IMR-90 (cell line): ENCODE measurements around the gene SYCE3. TPM values are rescaled to one million over a fixed set of nuclear protein-coding genes. Genes with fewer than 3 reads are reported as not detected.

Source experiments
- ATAC-seq: fragments of 200-7000 bp; cut with Tn5 transposase; 2 replicates; pipeline ENCODE4 v1.9.1; 2020; ENCODE audit warnings: low read depth, mild to moderate bottlenecking, moderate library complexity
- BruUV-seq: library from RNA; stranded (reverse); fragments of 400-500 nt; replicated peaks from 2 replicates; lab custom pipeline; 2021; lab: Mats Ljungman, UMichigan
- CTCF ChIA-PET: fragments of 300-600 bp; formaldehyde crosslinking; extraction: SDS; loops from one replicate; lab custom pipeline; 2021; ENCODE audit warnings: antibody characterized with exemption; lab: Yijun Ruan, JAX
- POLR2A ChIA-PET: fragments of 300-600 bp; sonication (Branson Sonifier 250); formaldehyde crosslinking; loops from one replicate; lab custom pipeline; 2022; ENCODE audit warnings: antibody characterized with exemption; ENCODE audit not compliant: unreplicated experiment; lab: Charles Lee
- DNase-seq: peaks from one replicate; pipeline ENCODE4 v3.0.0; 2013
- H2AFZ ChIP-seq: replicated peaks from 2 replicates; pipeline ENCODE3; 2013; ENCODE audit warnings: low read length, mild to moderate bottlenecking; ENCODE audit not compliant: poor library complexity
- H2AK5ac ChIP-seq: 2 replicates; pipeline ENCODE4 v1.6.1; 2013; ENCODE audit warnings: low read depth, low read length, inconsistent platforms
- H2AK9ac ChIP-seq: replicated peaks from 2 replicates; pipeline ENCODE3; 2013; ENCODE audit warnings: mild to moderate bottlenecking, low read depth, low read length, moderate library complexity; ENCODE audit not compliant: poor library complexity
- H2BK120ac ChIP-seq: 2 replicates; pipeline ENCODE4 v1.6.1; 2013; ENCODE audit warnings: low read depth, low read length, inconsistent platforms
- H2BK15ac ChIP-seq: 3 replicates; pipeline ENCODE4 v1.6.1; 2013; ENCODE audit warnings: low read depth, low read length, inconsistent platforms
- H2BK20ac ChIP-seq: 2 replicates; pipeline ENCODE4 v1.6.1; 2013; ENCODE audit warnings: low read depth, mild to moderate bottlenecking, inconsistent platforms, low read length, moderate library complexity
- H2BK5ac ChIP-seq: 2 replicates; pipeline ENCODE4 v1.6.1; 2013; ENCODE audit warnings: mild to moderate bottlenecking, low read depth, low read length, inconsistent platforms; ENCODE audit not compliant: poor library complexity, severe bottlenecking
- H3K14ac ChIP-seq: replicated peaks from 2 replicates; pipeline ENCODE4 v1.6.1; 2013; ENCODE audit warnings: low read depth, low read length, inconsistent platforms
- H3K18ac ChIP-seq: 2 replicates; pipeline ENCODE4 v1.6.1; 2013; ENCODE audit warnings: low read depth, low read length, control low read depth
- H3K23ac ChIP-seq: 2 replicates; pipeline ENCODE4 v1.6.1; 2013; ENCODE audit warnings: low read depth, low read length, inconsistent platforms
- H3K27ac ChIP-seq: 2 replicates; pipeline ENCODE4 v1.5.1; 2013; ENCODE audit warnings: mild to moderate bottlenecking, control low read depth, low read length; ENCODE audit not compliant: insufficient read depth
- H3K27me3 ChIP-seq: 2 replicates; pipeline ENCODE4 v1.6.1; 2013; ENCODE audit warnings: low read length; ENCODE audit not compliant: control insufficient read depth, insufficient read depth
- H3K36me3 ChIP-seq: 2 replicates; pipeline ENCODE4 v1.6.1; 2013; ENCODE audit warnings: low read length, mixed read lengths; ENCODE audit not compliant: control insufficient read depth, insufficient read depth
- H3K4ac ChIP-seq: 2 replicates; pipeline ENCODE4 v1.6.1; 2013; ENCODE audit warnings: low read depth, low read length, inconsistent platforms
- H3K4me1 ChIP-seq: 2 replicates; pipeline ENCODE4 v1.6.1; 2013; ENCODE audit warnings: low read length, mixed read lengths; ENCODE audit not compliant: control insufficient read depth, insufficient read depth
- H3K4me2 ChIP-seq: 2 replicates; pipeline ENCODE4 v1.6.1; 2013; ENCODE audit warnings: low read depth, mild to moderate bottlenecking, control low read depth, low read length, moderate library complexity
- H3K4me3 ChIP-seq: 2 replicates; pipeline ENCODE4 v1.5.1; 2013; ENCODE audit warnings: low read depth, mild to moderate bottlenecking, control low read depth, low read length, moderate library complexity; ENCODE audit not compliant: insufficient read depth
- H3K56ac ChIP-seq: 2 replicates; pipeline ENCODE4 v1.6.1; 2013; ENCODE audit warnings: low read length, inconsistent platforms; ENCODE audit not compliant: insufficient read depth; ENCODE audit errors: extremely low read depth
- H3K79me1 ChIP-seq, 2 experiments: 2 replicates each; pipeline ENCODE4 v1.6.1; 2013; ENCODE audit warnings: low read length in 2 of 2, inconsistent platforms in 1 of 2, low read depth in 1 of 2
- H3K9ac ChIP-seq: 2 replicates; pipeline ENCODE4 v1.6.1; 2013; ENCODE audit warnings: low read depth, low read length, control low read depth
- H3K9me1 ChIP-seq: 2 replicates; pipeline ENCODE4 v1.6.1; 2013; ENCODE audit warnings: low read length, inconsistent platforms; ENCODE audit not compliant: insufficient read depth
- H3K9me3 ChIP-seq: 2 replicates; pipeline ENCODE4 v1.6.1; 2013; ENCODE audit warnings: low read length; ENCODE audit not compliant: control insufficient read depth, insufficient read depth
- H4K20me1 ChIP-seq: 2 replicates; pipeline ENCODE4 v1.6.1; 2013; ENCODE audit warnings: low read length, inconsistent platforms; ENCODE audit not compliant: insufficient read depth
- H4K5ac ChIP-seq: 2 replicates; pipeline ENCODE4 v1.6.1; 2013; ENCODE audit warnings: mild to moderate bottlenecking, low read depth, low read length, control low read depth
- H4K8ac ChIP-seq, 2 experiments: 2 replicates each; pipeline ENCODE4 v1.6.1; 2013; ENCODE audit warnings: low read depth in 2 of 2, low read length in 2 of 2, control low read depth in 1 of 2, inconsistent platforms in 1 of 2
- H4K91ac ChIP-seq: 2 replicates; pipeline ENCODE4 v1.6.1; 2013; ENCODE audit warnings: low read depth, low read length, inconsistent platforms; ENCODE audit not compliant: insufficient read depth
- BHLHE40 ChIP-seq: fragments of 150-350 bp; IDR thresholded peaks from 2 replicates; pipeline ENCODE4 v1.6.1; 2016; ENCODE audit warnings: mild to moderate bottlenecking, low read depth, low read length
- CHD1 ChIP-seq: IDR thresholded peaks from 2 replicates; pipeline ENCODE4 v1.6.1; 2012; ENCODE audit warnings: low read depth, low read length, improper control_type of control experiment
- FOS ChIP-seq: fragments of 150-350 bp; IDR thresholded peaks from 2 replicates; pipeline ENCODE4 v1.6.1; 2016; ENCODE audit warnings: low read depth, low read length
- MAFK ChIP-seq: IDR thresholded peaks from 2 replicates; pipeline ENCODE4 v1.6.1; 2012; ENCODE audit warnings: low read depth, low read length, improper control_type of control experiment
- MAZ ChIP-seq: IDR thresholded peaks from 2 replicates; pipeline ENCODE4 v1.6.1; 2012; ENCODE audit warnings: low read depth, mild to moderate bottlenecking, low read length, improper control_type of control experiment, moderate library complexity, borderline replicate concordance
- MXI1 ChIP-seq: IDR thresholded peaks from 2 replicates; pipeline ENCODE4 v1.6.1; 2012; ENCODE audit warnings: low read depth, mild to moderate bottlenecking, low read length, moderate library complexity, borderline replicate concordance
- NFE2L2 ChIP-seq: fragments of 150-350 bp; IDR thresholded peaks from 2 replicates; pipeline ENCODE4 v1.6.1; 2016; ENCODE audit warnings: low read depth, mild to moderate bottlenecking, low read length
- POLR2A ChIP-seq: IDR thresholded peaks from 2 replicates; pipeline ENCODE4 v1.6.1; 2012; ENCODE audit warnings: mild to moderate bottlenecking, low read depth, low read length
- RFX5 ChIP-seq: IDR thresholded peaks from 2 replicates; pipeline ENCODE4 v1.8.0; 2012; ENCODE audit warnings: low read depth, mild to moderate bottlenecking, low read length, moderate library complexity
- SMC3 ChIP-seq: fragments of 150-350 bp; IDR thresholded peaks from 2 replicates; pipeline ENCODE4 v1.6.1; 2016; ENCODE audit warnings: low read depth, mild to moderate bottlenecking, antibody characterized with exemption, low read length, moderate library complexity
- WGBS, 2 experiments: methylation state at CpG; one replicate each; pipeline versions ENCODE4 v1.1.5 to v1.1.7; 2013; ENCODE audit warnings: missing lambda C conversion rate in 2 of 2; ENCODE audit not compliant: insufficient read length in 1 of 2; ENCODE audit errors: extremely low coverage in 2 of 2; 5-methylcytosine and 5-hydroxymethylcytosine counted together
- dilution Hi-C: fragments of 300-500 bp; cut with HindIII; formaldehyde crosslinking; loops from one replicate; pipeline ENCODE4 v1.14.3; 2018; ENCODE audit warnings: low sequenced_read_pairs; ENCODE audit not compliant: unreplicated experiment
- in situ Hi-C: fragments of 300-500 bp; cut with MboI; formaldehyde crosslinking; loops from 3 replicates; pipeline ENCODE4 v1.14.3; 2019; ENCODE audit warnings: low sequenced_read_pairs, inconsistent platforms, mixed read lengths
- intact Hi-C: fragments of 100-400 bp; cut with micrococcal nuclease; formaldehyde crosslinking; loops from 2 replicates; pipeline ENCODE4 v1.10.0; 2022
- polyA plus RNA-seq, 3 experiments: library from polyadenylated mRNA; depleted of rRNA; stranded (reverse); fragments of >200 nt; gene quantifications; 2 replicates each; pipeline ENCODE4 v1.2.3, GENCODE V29; 2012; ENCODE audit warnings: low replicate concordance in 1 of 3
- total RNA-seq: library from RNA; depleted of rRNA; stranded (reverse); fragments of >200 nt; gene quantifications from 2 replicates; pipeline ENCODE4 v1.2.3, GENCODE V29; 2012
- TF ChIP-seq, protein P1 (sequence below): conservative IDR thresholded peaks from 2 replicates; pipeline ENCODE4 v1.5.1; 2012; ENCODE audit warnings: mild to moderate bottlenecking, low read depth, low read length, improper control_type of control experiment
- TF ChIP-seq, protein P2 (sequence below): fragments of 150-350 bp; IDR thresholded peaks from 2 replicates; pipeline ENCODE4 v1.6.1; 2017; ENCODE audit warnings: mild to moderate bottlenecking, antibody characterized with exemption, low read length, low read depth

Gene SYCE3
- total and polyA plus RNA-seq, 2 of the 4 experiments (the other 2 are of a cell fraction), result not detected

DNA sequence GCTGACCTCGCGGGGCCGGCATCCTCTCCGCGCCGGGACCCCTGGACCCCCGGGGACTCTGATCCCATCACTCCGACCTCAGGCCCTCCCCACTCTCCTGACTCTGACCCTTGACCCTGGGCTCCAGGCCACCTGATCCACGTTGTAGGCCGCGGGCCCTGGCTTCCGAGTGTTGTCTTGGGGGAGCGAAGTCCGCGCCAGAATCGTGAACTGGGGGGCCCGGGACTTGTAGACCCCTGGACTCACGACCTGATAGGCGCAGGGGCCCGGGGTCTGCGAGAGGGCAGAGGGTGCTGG is 32.2 kb downstream of the SYCE3 start:
- H2AK5ac ChIP-seq, result peak overlapping the region; percentile 81
- TF ChIP-seq SMC3 (no peak), BHLHE40 (no peak), POLR2A (no peak), FOS (no peak), NFE2L2 (no peak), CHD1 (no peak), MAFK (no peak), RFX5 (no peak), MAZ (no peak), MXI1 (no peak)
- TF ChIP-seq, protein P1, sequence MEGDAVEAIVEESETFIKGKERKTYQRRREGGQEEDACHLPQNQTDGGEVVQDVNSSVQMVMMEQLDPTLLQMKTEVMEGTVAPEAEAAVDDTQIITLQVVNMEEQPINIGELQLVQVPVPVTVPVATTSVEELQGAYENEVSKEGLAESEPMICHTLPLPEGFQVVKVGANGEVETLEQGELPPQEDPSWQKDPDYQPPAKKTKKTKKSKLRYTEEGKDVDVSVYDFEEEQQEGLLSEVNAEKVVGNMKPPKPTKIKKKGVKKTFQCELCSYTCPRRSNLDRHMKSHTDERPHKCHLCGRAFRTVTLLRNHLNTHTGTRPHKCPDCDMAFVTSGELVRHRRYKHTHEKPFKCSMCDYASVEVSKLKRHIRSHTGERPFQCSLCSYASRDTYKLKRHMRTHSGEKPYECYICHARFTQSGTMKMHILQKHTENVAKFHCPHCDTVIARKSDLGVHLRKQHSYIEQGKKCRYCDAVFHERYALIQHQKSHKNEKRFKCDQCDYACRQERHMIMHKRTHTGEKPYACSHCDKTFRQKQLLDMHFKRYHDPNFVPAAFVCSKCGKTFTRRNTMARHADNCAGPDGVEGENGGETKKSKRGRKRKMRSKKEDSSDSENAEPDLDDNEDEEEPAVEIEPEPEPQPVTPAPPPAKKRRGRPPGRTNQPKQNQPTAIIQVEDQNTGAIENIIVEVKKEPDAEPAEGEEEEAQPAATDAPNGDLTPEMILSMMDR, result no peak
- TF ChIP-seq, protein P2, sequence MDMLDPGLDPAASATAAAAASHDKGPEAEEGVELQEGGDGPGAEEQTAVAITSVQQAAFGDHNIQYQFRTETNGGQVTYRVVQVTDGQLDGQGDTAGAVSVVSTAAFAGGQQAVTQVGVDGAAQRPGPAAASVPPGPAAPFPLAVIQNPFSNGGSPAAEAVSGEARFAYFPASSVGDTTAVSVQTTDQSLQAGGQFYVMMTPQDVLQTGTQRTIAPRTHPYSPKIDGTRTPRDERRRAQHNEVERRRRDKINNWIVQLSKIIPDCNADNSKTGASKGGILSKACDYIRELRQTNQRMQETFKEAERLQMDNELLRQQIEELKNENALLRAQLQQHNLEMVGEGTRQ, result no peak
- BruUV-seq, result no TSS peak
- H3K9me1 ChIP-seq, result peaks cover 13% of the 10 kb centered on the region; the same call in 1 of the 2 replicates
- CTCF ChIA-PET, result no interaction called here
- H3K79me1 ChIP-seq, result peaks cover 4 to 20% of the 10 kb centered on the region in 2 experiments; a peak in 2 of 4 replicates
- H3K4me3 ChIP-seq, result peak overlapping the region; percentile 1
- POLR2A ChIA-PET, result no interaction called here
- H2BK15ac ChIP-seq, result no peak overlapping the region
- DNase-seq, result no peak
- no peak overlapping the region for H3K9ac ChIP-seq
- H3K27ac ChIP-seq, result no peak overlapping the region
- peak overlapping the region; percentile 5; the same call in 1 of the 2 replicates for H3K23ac ChIP-seq
- peak overlapping the region; percentile 82 for H3K4ac ChIP-seq
- H3K36me3 ChIP-seq, result no peaks in the 10 kb centered on the region
- no peak overlapping the region for H3K18ac ChIP-seq
- no peaks in the 10 kb centered on the region for H4K20me1 ChIP-seq
- peak overlapping the region; percentile 53 to 86; a peak in 3 of 4 replicates for H4K8ac ChIP-seq
- H3K4me2 ChIP-seq, result peak overlapping the region; percentile 14
- no peak for ATAC-seq
- H3K56ac ChIP-seq, result 0 out of 2 replicates have a peak overlapping the region, but pooled peaks have one; percentile 12
- H3K9me3 ChIP-seq, result no peaks in the 10 kb centered on the region
- H3K4me1 ChIP-seq, result peaks cover 19% of the 10 kb centered on the region
- peak overlapping the region; percentile 77; the same call in 1 of the 2 replicates for H4K91ac ChIP-seq
- H3K14ac ChIP-seq, result peak overlapping the region; percentile 42; the same call in 1 of the 2 replicates
- peak overlapping the region; percentile 89 for H2AFZ ChIP-seq
- intact Hi-C loops (no loop called here), dilution Hi-C loops (no loop called here), in situ Hi-C loops (no loop called here)
- peaks cover 5% of the 10 kb centered on the region; the same call in 1 of the 2 replicates for H3K27me3 ChIP-seq
- WGBS, 2 experiments, result 0% methylated on average over 5 of the region's 21 CpGs; no CpG with 5 or more reads in 1 of the 2 experiments
- H2AK9ac ChIP-seq, result peak overlapping the region; percentile 96
- no peak overlapping the region for H2BK5ac ChIP-seq
- H4K5ac ChIP-seq, result no peak overlapping the region; the same call in 1 of the 2 replicates
- no peak overlapping the region for H2BK20ac ChIP-seq
- H2BK120ac ChIP-seq, result no peak overlapping the region
